ENCODE results near the gene NSUN4. TPM values are rescaled to one million over a fixed set of nuclear protein-coding genes. Genes with fewer than 3 reads are reported as not detected.

NSUN4 gene
- total RNA-seq = 10 to 100 TPM; 28.5 to 29.3 TPM

GRCh38 chr1:46340404-46341221 lies at the start of gene NSUN4:
NSUN4 (plus strand) TSS chr1:46340807; CDS start chr1:46340827, 20 bp downstream.
- H3K4me1 Mint-ChIP-seq (ENCODE audit: low read depth) = peaks cover 47% of the 10 kb centered on the region
- peak within 1 kb of the TSS; percentile 99 for H3K27ac Mint-ChIP-seq
- H3K9me3 Mint-ChIP-seq = no peaks in the 10 kb centered on the region
- ChIA-PET POLR2A (interaction anchor here (0.6 to 3.3 kb wide), 14 partner anchors 12 to 159 kb away, joined by 3 to 34 read pairs (median 4); partner anchors contain the start of genes LRRC41, RAD54L and UQCRH), CTCF (interaction anchor here (0.8 to 2.5 kb wide), 17 partner anchors 8 to 96 kb away, joined by 3 to 7 read pairs (median 3); partner anchors contain the start of gene UQCRH)
- DNase-seq (peak; percentile 92), ATAC-seq (peak; percentile 95)
- intact Hi-C loops (cut with micrococcal nuclease) = loop anchor here (5.0 kb wide), 1 partner anchor 38 kb away; the partner anchor contains the start of genes LRRC41 and UQCRH
- TF ChIP-seq CTCF (IDR thresholded peaks at IDR 0.05) = peak; percentile 81
- H3K36me3 Mint-ChIP-seq (ENCODE audit: low read depth) = peaks cover 42% of the 10 kb centered on the region
- H3K27me3 Mint-ChIP-seq = no peaks in the 10 kb centered on the region
- peak within 1 kb of the TSS; percentile 100 for H3K4me3 Mint-ChIP-seq

- Mint-ChIP-seq H3K36me3 (ENCODE audit: low read depth) (peaks cover 32% of the 10 kb centered on the region), H3K9me3 (no peaks in the 10 kb centered on the region), H3K4me3 (no peak overlapping the region), H3K27ac (no peak overlapping the region), H3K27me3 (no peaks in the 10 kb centered on the region), H3K4me1 (ENCODE audit: low read depth) (peaks cover 7% of the 10 kb centered on the region)
- DNase-seq = no peak
- intact Hi-C loops (cut with micrococcal nuclease) = no loop called here
- ChIA-PET CTCF (interaction anchor here (1.2 kb wide), 1 partner anchor 10 kb away, joined by 4 read pairs; no protein-coding TSS in a partner anchor), POLR2A (interaction anchor here (0.8 to 3.3 kb wide), 5 partner anchors 10 to 46 kb away, joined by 3 to 19 read pairs (median 4); no protein-coding TSS in a partner anchor)
- no peak for TF ChIP-seq CTCF (IDR thresholded peaks at IDR 0.05)
- ATAC-seq = no peak
Observed at GRCh38 chr1:46295306-46295705, 45.3 kb upstream of the NSUN4 start.

GRCh38 chr1:46298387-46298786 lies 42.2 kb upstream of the NSUN4 start:
- no peaks in the 10 kb centered on the region for H3K27me3 Mint-ChIP-seq
- no peak for TF ChIP-seq CTCF (IDR thresholded peaks at IDR 0.05)
- H3K4me1 Mint-ChIP-seq (ENCODE audit: low read depth) = peaks cover 20% of the 10 kb centered on the region
- intact Hi-C loops (cut with micrococcal nuclease) = no loop called here
- DNase-seq (no peak), ATAC-seq (no peak)
- H3K4me3 Mint-ChIP-seq = no peak overlapping the region
- peaks cover 41% of the 10 kb centered on the region for H3K36me3 Mint-ChIP-seq (ENCODE audit: low read depth)
- no peak overlapping the region for H3K27ac Mint-ChIP-seq
- H3K9me3 Mint-ChIP-seq = no peaks in the 10 kb centered on the region
- ChIA-PET POLR2A (interaction anchor here (1.1 to 3.8 kb wide), 4 partner anchors 10 to 42 kb away, joined by 3 to 16 read pairs (median 12); partner anchors contain the start of gene NSUN4), CTCF (interaction anchor here (0.8 to 2.1 kb wide), 5 partner anchors 10 to 41 kb away, joined by 3 to 7 read pairs (median 3); no protein-coding TSS in a partner anchor)

GRCh38 chr1:46300673-46301405 lies 39.8 kb upstream of the NSUN4 start:
- ChIA-PET CTCF (interaction anchor here (1.2 kb wide), 1 partner anchor 44 kb away, joined by 3 read pairs; no protein-coding TSS in a partner anchor), POLR2A (interaction anchor here (0.7 to 3.8 kb wide), 4 partner anchors 10 to 56 kb away, joined by 3 to 16 read pairs (median 4); no protein-coding TSS in a partner anchor)
- intact Hi-C loops (cut with micrococcal nuclease) = loop anchor here (5.0 kb wide), 1 partner anchor 41 kb away; the partner anchor contains the start of gene NSUN4
- Mint-ChIP-seq H3K36me3 (ENCODE audit: low read depth) (peaks cover 49% of the 10 kb centered on the region), H3K4me3 (peak overlapping the region; percentile 99), H3K4me1 (ENCODE audit: low read depth) (peaks cover 27% of the 10 kb centered on the region), H3K27me3 (no peaks in the 10 kb centered on the region), H3K9me3 (no peaks in the 10 kb centered on the region), H3K27ac (peak overlapping the region; percentile 83)
- ATAC-seq = no peak
- DNase-seq = no peak
- no peak for TF ChIP-seq CTCF (IDR thresholded peaks at IDR 0.05)

Measured in activated CD8-positive, alpha-beta T cell treated with anti-CD3 and anti-CD28 coated beads for 36 hours (primary cell).